Measurements from ENCODE around the gene DYRK1A.

DYRK1A gene

GRCh38 chr21:37363936-37364335, 2.6 kb upstream of the DYRK1A start:
- no peak for DNase-seq (ENCODE audit: low spot score)
- in situ Hi-C loops (cut with MboI; ENCODE audit: low sequenced_read_pairs, unreplicated experiment), result no loop called here
- TF ChIP-seq, protein P1, sequence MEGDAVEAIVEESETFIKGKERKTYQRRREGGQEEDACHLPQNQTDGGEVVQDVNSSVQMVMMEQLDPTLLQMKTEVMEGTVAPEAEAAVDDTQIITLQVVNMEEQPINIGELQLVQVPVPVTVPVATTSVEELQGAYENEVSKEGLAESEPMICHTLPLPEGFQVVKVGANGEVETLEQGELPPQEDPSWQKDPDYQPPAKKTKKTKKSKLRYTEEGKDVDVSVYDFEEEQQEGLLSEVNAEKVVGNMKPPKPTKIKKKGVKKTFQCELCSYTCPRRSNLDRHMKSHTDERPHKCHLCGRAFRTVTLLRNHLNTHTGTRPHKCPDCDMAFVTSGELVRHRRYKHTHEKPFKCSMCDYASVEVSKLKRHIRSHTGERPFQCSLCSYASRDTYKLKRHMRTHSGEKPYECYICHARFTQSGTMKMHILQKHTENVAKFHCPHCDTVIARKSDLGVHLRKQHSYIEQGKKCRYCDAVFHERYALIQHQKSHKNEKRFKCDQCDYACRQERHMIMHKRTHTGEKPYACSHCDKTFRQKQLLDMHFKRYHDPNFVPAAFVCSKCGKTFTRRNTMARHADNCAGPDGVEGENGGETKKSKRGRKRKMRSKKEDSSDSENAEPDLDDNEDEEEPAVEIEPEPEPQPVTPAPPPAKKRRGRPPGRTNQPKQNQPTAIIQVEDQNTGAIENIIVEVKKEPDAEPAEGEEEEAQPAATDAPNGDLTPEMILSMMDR (IDR thresholded peaks at IDR 0.05; ENCODE audit: borderline replicate concordance, control extremely low read depth, extremely low read depth, insufficient read depth, missing control alignments), result no peak

GRCh38 chr21:37364722-37365121, 1.9 kb upstream of the DYRK1A start:
- in situ Hi-C loops (cut with MboI; ENCODE audit: low sequenced_read_pairs, unreplicated experiment), result no loop called here
- TF ChIP-seq, protein P1 (IDR thresholded peaks at IDR 0.05; ENCODE audit: borderline replicate concordance, control extremely low read depth, extremely low read depth, insufficient read depth, missing control alignments), result no peak
- no peak for DNase-seq (ENCODE audit: low spot score)

GRCh38 chr21:37365517-37366481, 774 bp upstream of the DYRK1A start:
- in situ Hi-C loops (cut with MboI; ENCODE audit: low sequenced_read_pairs, unreplicated experiment), result no loop called here
- DNase-seq (ENCODE audit: low spot score), result no peak
- TF ChIP-seq, protein P1 (IDR thresholded peaks at IDR 0.05; ENCODE audit: borderline replicate concordance, control extremely low read depth, extremely low read depth, insufficient read depth, missing control alignments), result no peak

DNA sequence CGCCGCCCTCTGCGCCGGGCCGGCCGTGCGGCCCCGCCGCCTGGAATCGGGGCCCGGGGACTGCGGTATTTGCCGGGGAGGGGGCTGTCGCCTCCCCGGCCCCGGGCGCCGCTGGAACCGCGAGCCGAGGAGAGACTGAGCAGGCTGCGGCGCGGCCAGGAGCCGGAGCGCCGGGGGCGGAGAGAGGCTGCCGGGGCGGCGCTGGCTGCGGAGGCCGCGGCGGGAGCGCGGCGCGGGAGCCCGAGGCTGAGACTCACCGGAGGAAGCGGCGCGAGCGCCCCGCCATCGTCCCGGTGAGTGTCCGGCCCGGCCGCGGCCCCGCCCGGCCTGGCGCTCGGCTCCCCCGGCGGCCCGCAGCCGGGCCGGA, 746 bp downstream of the DYRK1A start:
- TF ChIP-seq, protein P1 (IDR thresholded peaks at IDR 0.05; ENCODE audit: borderline replicate concordance, control extremely low read depth, extremely low read depth, insufficient read depth, missing control alignments), result no peak
- DNase-seq (ENCODE audit: low spot score), result no peak
- in situ Hi-C loops (cut with MboI; ENCODE audit: low sequenced_read_pairs, unreplicated experiment), result no loop called here

DNA sequence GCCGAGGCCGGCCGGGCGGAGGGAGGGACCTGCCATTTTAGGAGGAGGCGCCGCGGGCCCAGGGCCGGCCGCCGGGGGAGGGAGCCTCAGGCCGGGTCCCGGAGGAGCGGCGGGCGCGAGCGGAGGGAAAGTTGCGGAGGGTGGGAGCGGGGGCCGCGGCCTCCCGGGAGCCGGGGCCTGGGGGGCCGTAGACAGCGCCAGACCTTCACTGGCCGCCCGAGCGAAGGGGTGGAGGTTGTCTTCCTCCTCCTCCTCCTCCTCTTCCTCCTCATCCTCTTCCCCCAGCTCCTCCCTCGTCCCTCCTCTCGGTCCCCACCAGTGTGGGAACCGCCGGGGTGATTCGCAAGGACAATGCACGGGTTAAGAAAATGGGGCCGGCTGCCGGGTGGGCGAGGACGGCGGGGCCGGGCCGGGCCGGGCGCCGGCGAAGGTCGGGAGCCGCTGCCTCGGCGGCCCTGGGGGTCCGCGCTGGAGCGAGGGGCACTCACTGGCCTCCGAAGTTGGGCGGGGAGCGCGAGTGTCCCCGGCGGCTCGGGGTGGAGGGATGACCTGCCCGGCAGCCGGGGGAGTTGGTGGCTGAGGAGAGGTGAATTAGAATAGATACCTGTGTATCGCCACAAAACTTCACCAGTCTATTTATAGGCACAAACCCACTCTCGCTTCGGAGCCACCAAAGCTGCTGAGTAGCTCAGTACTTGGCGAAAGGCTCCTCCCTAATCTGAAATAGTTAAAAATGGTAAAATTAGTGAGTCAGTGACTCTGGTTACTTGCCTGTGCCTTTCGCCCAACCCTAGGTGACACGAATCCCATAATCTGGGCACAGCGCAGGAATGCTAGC, 1.3 kb downstream of the DYRK1A start:
- TF ChIP-seq, protein P1 (IDR thresholded peaks at IDR 0.05; ENCODE audit: borderline replicate concordance, control extremely low read depth, extremely low read depth, insufficient read depth, missing control alignments), result no peak
- peak; percentile 38 for DNase-seq (ENCODE audit: low spot score)
- in situ Hi-C loops (cut with MboI; ENCODE audit: low sequenced_read_pairs, unreplicated experiment), result no loop called here

GRCh38 chr21:37368541-37369279, 2.1 kb downstream of the DYRK1A start:
- TF ChIP-seq, protein P1 (IDR thresholded peaks at IDR 0.05; ENCODE audit: borderline replicate concordance, control extremely low read depth, extremely low read depth, insufficient read depth, missing control alignments), result no peak
- in situ Hi-C loops (cut with MboI; ENCODE audit: low sequenced_read_pairs, unreplicated experiment), result no loop called here
- DNase-seq (ENCODE audit: low spot score), result no peak
